Testis (tissue), 3 donors: ENCODE results near the gene KCTD1. TPM values are rescaled to one million over a fixed set of nuclear protein-coding genes. Genes with fewer than 3 reads are reported as not detected.

Source experiments
- DNase-seq: peaks from one replicate; pipeline ENCODE4 v3.0.0-alpha.2; 2019
- H3K27ac ChIP-seq, 2 donors: fragments of 200-600 bp; sonication (generic); one replicate each; pipeline ENCODE4 v1.5.1; 2019
- H3K27me3 ChIP-seq: fragments of 200-600 bp; sonication (generic); one replicate; pipeline ENCODE4 v1.5.1; 2019
- H3K36me3 ChIP-seq: fragments of 200-600 bp; sonication (generic); one replicate; pipeline ENCODE4 v1.5.1; 2017; ENCODE audit warnings: low read depth; ENCODE audit errors: missing control alignments
- H3K4me1 ChIP-seq: fragments of 200-600 bp; sonication (generic); one replicate; pipeline ENCODE4 v1.5.1; 2019
- H3K4me3 ChIP-seq, 2 donors: fragments of 200-600 bp; sonication (generic); one replicate each; pipeline ENCODE4 v1.5.1; 2017 to 2019
- H3K9me3 ChIP-seq: fragments of 200-600 bp; sonication (generic); one replicate; pipeline ENCODE4 v1.5.1; 2017
- CTCF ChIP-seq, 3 experiments: fragments of 450-650 bp in 2 of 3; fragments of 200-600 bp in 1 of 3; sonication (generic) in 1 of 3; IDR thresholded peaks; one replicate each; pipeline ENCODE4 v1.5.1; 2016 to 2019; ENCODE audit warnings: antibody characterized with exemption in 3 of 3, mild to moderate bottlenecking in 2 of 3, moderate library complexity in 1 of 3
- POLR2A ChIP-seq: fragments of 450-650 bp; IDR thresholded peaks from one replicate; pipeline ENCODE4 v1.6.1; 2017; ENCODE audit warnings: antibody characterized with exemption, mild to moderate bottlenecking, moderate library complexity
- WGBS, 2 donors: methylation state at CpG; one replicate each; pipeline ENCODE4 v1.1.5; 2018; 5-methylcytosine and 5-hydroxymethylcytosine counted together
- intact Hi-C: fragments of 100-400 bp; cut with DNase I; formaldehyde crosslinking; loops from one replicate; pipeline ENCODE4 v1.15.1; 2023; ENCODE audit warnings: low total_unique reads
- polyA plus RNA-seq: library from polyadenylated mRNA; stranded (reverse); fragments of 350-450 nt; fragmentation: Illumina TruSeq; extraction: RNeasy Lipid Tissue Mini Kit (QIAGEN cat#74804); gene quantifications from one replicate; pipeline ENCODE4 v1.2.3, GENCODE V29; 2014; ENCODE audit warnings: low read depth, low replicate concordance; ENCODE audit not compliant: insufficient read depth
- total RNA-seq, 2 donors: library from RNA; depleted of rRNA; stranded (reverse); fragments of >200 nt; gene quantifications; one replicate each; pipeline ENCODE4 v1.2.3, GENCODE V29; 2016

Gene KCTD1
- total and polyA plus RNA-seq, 3 donors from 2014 or later, result 13.1 to 19.9 (median 19.6) TPM

- Histone ChIP-seq H3K27me3 (no peaks in the 10 kb centered on the region), H3K27ac (no peak overlapping the region), H3K4me1 (no peaks in the 10 kb centered on the region), H3K9me3 (no peaks in the 10 kb centered on the region), H3K4me3 (no peak overlapping the region), H3K36me3 (no peaks in the 10 kb centered on the region)
- intact Hi-C loops, result no loop called here
- WGBS, 2 donors, result 35 to 50% methylated on average over 1 of the region's 1 CpG
- TF ChIP-seq POLR2A (no peak), CTCF (IDR thresholded peaks at IDR 0.05) (no peak)
- DNase-seq, result peak; percentile 19
These were observed 18.7 kb upstream of the KCTD1 start for GRCh38 chr18:26566874-26567555.

GRCh38 chr18:26565514-26565913 is 17.2 kb upstream of the KCTD1 start:
- Histone ChIP-seq H3K9me3 (no peaks in the 10 kb centered on the region), H3K36me3 (no peaks in the 10 kb centered on the region), H3K27ac (no peak overlapping the region), H3K4me1 (no peaks in the 10 kb centered on the region), H3K27me3 (no peaks in the 10 kb centered on the region), H3K4me3 (no peak overlapping the region)
- no peak for DNase-seq
- intact Hi-C loops, result no loop called here
- TF ChIP-seq CTCF (IDR thresholded peaks at IDR 0.05) (no peak), POLR2A (no peak)

- Histone ChIP-seq H3K27me3 (no peaks in the 10 kb centered on the region), H3K4me1 (no peaks in the 10 kb centered on the region), H3K9me3 (no peaks in the 10 kb centered on the region), H3K36me3 (no peaks in the 10 kb centered on the region), H3K4me3 (no peak overlapping the region), H3K27ac (no peak overlapping the region)
- WGBS, 2 donors, result 82 to 94% methylated on average over 3 of the region's 3 CpGs
- intact Hi-C loops, result no loop called here
- DNase-seq, result no peak
- TF ChIP-seq CTCF (IDR thresholded peaks at IDR 0.05), result no peak
- TF ChIP-seq POLR2A, result no peak
These were observed 14.7 kb upstream of the KCTD1 start for GRCh38 chr18:26563024-26563423.

GRCh38 chr18:26562568-26562967 is 14.2 kb upstream of the KCTD1 start:
- TF ChIP-seq CTCF (IDR thresholded peaks at IDR 0.05) (no peak), POLR2A (no peak)
- 89 to 93% methylated on average over 2 of the region's 2 CpGs for WGBS, 2 donors
- Histone ChIP-seq H3K9me3 (no peaks in the 10 kb centered on the region), H3K36me3 (no peaks in the 10 kb centered on the region), H3K4me3 (no peak overlapping the region), H3K4me1 (no peaks in the 10 kb centered on the region), H3K27me3 (no peaks in the 10 kb centered on the region), H3K27ac (no peak overlapping the region)
- no peak for DNase-seq
- intact Hi-C loops, result no loop called here

- no peak for DNase-seq
- H3K36me3 ChIP-seq, result no peaks in the 10 kb centered on the region
- H3K27me3 ChIP-seq, result no peaks in the 10 kb centered on the region
- H3K9me3 ChIP-seq, result no peaks in the 10 kb centered on the region
- TF ChIP-seq CTCF (IDR thresholded peaks at IDR 0.05) (no peak), POLR2A (no peak)
- H3K4me3 ChIP-seq, result no peak overlapping the region
- intact Hi-C loops, result no loop called here
- H3K27ac ChIP-seq, result no peak overlapping the region
- H3K4me1 ChIP-seq, result no peaks in the 10 kb centered on the region
- WGBS, 2 donors, result 91 to 92% methylated on average over 5 of the region's 5 CpGs
These were observed 13.4 kb upstream of the KCTD1 start for GRCh38 chr18:26561769-26562168.
